Thyroid gland (tissue), 4 donors: ENCODE results near the gene RAPGEF3. TPM values are rescaled to one million over a fixed set of nuclear protein-coding genes. Genes with fewer than 3 reads are reported as not detected.

Source experiments
- DNase-seq, 2 donors: peaks; one replicate each; pipeline ENCODE4 v3.0.0-alpha.2; 2019
- H3K27ac ChIP-seq, 3 donors: fragments of 200-600 bp; sonication (generic); 1 replicate in 2 of 3; 2 replicates in 1 of 3; pipeline ENCODE4 v1.5.1; 2016 to 2019; ENCODE audit warnings: mild to moderate bottlenecking in 1 of 3, moderate library complexity in 1 of 3
- H3K27me3 ChIP-seq: fragments of 200-600 bp; sonication (generic); one replicate; pipeline ENCODE4 v1.5.1; 2019
- H3K36me3 ChIP-seq, 2 donors: fragments of 200-600 bp; sonication (generic); one replicate each; pipeline ENCODE4 v1.5.1; 2016 to 2019
- H3K4me1 ChIP-seq, 2 donors: fragments of 200-600 bp; sonication (generic); one replicate each; pipeline ENCODE4 v1.5.1; 2017 to 2019
- H3K4me3 ChIP-seq, 3 donors: fragments of 200-600 bp; sonication (generic); replicated peaks in 1 of 3; 1 replicate in 2 of 3; 2 replicates in 1 of 3; pipeline ENCODE4 v1.5.1; 2016; ENCODE audit warnings: mild to moderate bottlenecking in 1 of 3
- H3K9me3 ChIP-seq: fragments of 200-600 bp; sonication (generic); one replicate; pipeline ENCODE4 v1.5.1; 2017
- CTCF ChIP-seq, 6 experiments: fragments of 200-600 bp in 3 of 6; fragments of 450-650 bp in 3 of 6; sonication (generic) in 3 of 6; IDR thresholded peaks; one replicate each; pipeline ENCODE4 v1.5.1; 2016 to 2019; ENCODE audit warnings: antibody characterized with exemption in 6 of 6, mild to moderate bottlenecking in 2 of 6, inconsistent platforms in 1 of 6, moderate library complexity in 1 of 6
- POLR2A ChIP-seq, 2 donors: fragments of 450-650 bp; IDR thresholded peaks; one replicate each; pipeline ENCODE4 v1.6.1; 2017; ENCODE audit warnings: antibody characterized with exemption in 2 of 2, mild to moderate bottlenecking in 2 of 2, moderate library complexity in 1 of 2
- WGBS, 2 donors: methylation state at CpG; one replicate each; pipeline ENCODE4 v1.1.5; 2017; 5-methylcytosine and 5-hydroxymethylcytosine counted together
- intact Hi-C: fragments of 100-400 bp; cut with DNase I; formaldehyde crosslinking; loops from one replicate; pipeline ENCODE4 v1.15.1; 2023
- total RNA-seq, 4 donors: library from RNA; depleted of rRNA; stranded (reverse); fragments of >200 nt; gene quantifications; one replicate each; pipeline ENCODE4 v1.2.3, GENCODE V29; 2016

The RAPGEF3 gene
- total RNA-seq, 4 donors from 2014 or later, result 87.3 to 178 (median 125) TPM

- H3K4me3 ChIP-seq, result no peak overlapping the region
- intact Hi-C loops, result no loop called here
- H3K4me1 ChIP-seq, result no peaks in the 10 kb centered on the region
- no peaks in the 10 kb centered on the region for H3K9me3 ChIP-seq
- no peak overlapping the region for H3K27ac ChIP-seq
- DNase-seq, result no peak
- no peaks in the 10 kb centered on the region for H3K27me3 ChIP-seq
- 90 to 96% methylated on average over 14 to 16 of the region's 20 CpGs for WGBS, 2 donors
- TF ChIP-seq POLR2A (IDR thresholded peaks at IDR 0.05) (no peak), CTCF (IDR thresholded peaks at IDR 0.05) (no peak)
- H3K36me3 ChIP-seq, result peaks cover 87 to 98% of the 10 kb centered on the region in 2 donors
These were observed 32.1 kb upstream of the RAPGEF3 start for GRCh38 chr12:47790676-47791350.

GRCh38 chr12:47789712-47790489 lies 31.2 kb upstream of the RAPGEF3 start:
- Histone ChIP-seq H3K4me3 (no peak overlapping the region), H3K27ac (no peak overlapping the region), H3K9me3 (no peaks in the 10 kb centered on the region), H3K27me3 (no peaks in the 10 kb centered on the region), H3K4me1 (no peaks in the 10 kb centered on the region), H3K36me3 (peaks cover 86 to 98% of the 10 kb centered on the region in 2 donors)
- 92 to 97% methylated on average over 14 to 21 of the region's 22 CpGs for WGBS, 2 donors
- TF ChIP-seq POLR2A (IDR thresholded peaks at IDR 0.05) (no peak), CTCF (IDR thresholded peaks at IDR 0.05) (no peak)
- no peak for DNase-seq
- intact Hi-C loops, result loop anchor here (10.0 kb wide), 1 partner anchor 45 kb away; no protein-coding TSS in a partner anchor

- no peak for TF ChIP-seq CTCF (IDR thresholded peaks at IDR 0.05)
- TF ChIP-seq POLR2A (IDR thresholded peaks at IDR 0.05), result no peak
- H3K4me1 ChIP-seq, result no peaks in the 10 kb centered on the region
- DNase-seq, result no peak
- H3K4me3 ChIP-seq, result no peak overlapping the region
- H3K9me3 ChIP-seq, result no peaks in the 10 kb centered on the region
- H3K27me3 ChIP-seq, result no peaks in the 10 kb centered on the region
- peaks cover 86 to 98% of the 10 kb centered on the region in 2 donors for H3K36me3 ChIP-seq
- no peak overlapping the region for H3K27ac ChIP-seq
- WGBS, 2 donors, result 90 to 91% methylated on average over 5 of the region's 5 CpGs
- intact Hi-C loops, result loop anchor here (10.0 kb wide), 1 partner anchor 46 kb away; no protein-coding TSS in a partner anchor
These were observed 30.5 kb upstream of the RAPGEF3 start for GRCh38 chr12:47789141-47789540.

- DNase-seq, result no peak
- H3K9me3 ChIP-seq, result no peaks in the 10 kb centered on the region
- H3K36me3 ChIP-seq, result peaks cover 86 to 98% of the 10 kb centered on the region in 2 donors
- no peaks in the 10 kb centered on the region for H3K4me1 ChIP-seq
- intact Hi-C loops, result loop anchor here (10.0 kb wide), 1 partner anchor 47 kb away; no protein-coding TSS in a partner anchor
- no peaks in the 10 kb centered on the region for H3K27me3 ChIP-seq
- WGBS, 2 donors, result 87 to 89% methylated on average over 12 to 14 of the region's 14 CpGs
- no peak for TF ChIP-seq CTCF (IDR thresholded peaks at IDR 0.05)
- no peak overlapping the region for H3K4me3 ChIP-seq
- H3K27ac ChIP-seq, result no peak overlapping the region
These were observed 29.1 kb upstream of the RAPGEF3 start for GRCh38 chr12:47787596-47788319.
